Ureter (tissue), 1 donor: ENCODE data around the gene ZMYM1. TPM values are rescaled to one million over a fixed set of nuclear protein-coding genes. Genes with fewer than 3 reads are reported as not detected.

Experiments
- total RNA-seq: library from RNA; stranded (reverse); gene quantifications from one replicate; pipeline ENCODE4 v1.2.4, GENCODE V29; 2023
- donor health status: DM: yes; HTN: yes; CAD: no.

ZMYM1 gene
- total RNA-seq, 1 donor from 2014 or later = 25.9 TPM

Other genes starting within 250 kb of the ZMYM1 start
- gene SMIM12, start 219.6 kb upstream of the ZMYM1 start, total RNA-seq = 37.6 TPM
- gene DLGAP3, start 149.7 kb upstream of the ZMYM1 start, total RNA-seq = 0.26 TPM
- 29.6 TPM for gene TMEM35B, start 94.0 kb upstream of the ZMYM1 start, total RNA-seq
- gene ZMYM6, start 47.4 kb upstream of the ZMYM1 start, total RNA-seq = 31.5 TPM
- gene SFPQ, start 113.8 kb downstream of the ZMYM1 start, total RNA-seq = 389 TPM
- 68.4 TPM for gene ZMYM4, start 189.3 kb downstream of the ZMYM1 start, total RNA-seq